ENCODE measurements around the gene UPK1B.

DNA sequence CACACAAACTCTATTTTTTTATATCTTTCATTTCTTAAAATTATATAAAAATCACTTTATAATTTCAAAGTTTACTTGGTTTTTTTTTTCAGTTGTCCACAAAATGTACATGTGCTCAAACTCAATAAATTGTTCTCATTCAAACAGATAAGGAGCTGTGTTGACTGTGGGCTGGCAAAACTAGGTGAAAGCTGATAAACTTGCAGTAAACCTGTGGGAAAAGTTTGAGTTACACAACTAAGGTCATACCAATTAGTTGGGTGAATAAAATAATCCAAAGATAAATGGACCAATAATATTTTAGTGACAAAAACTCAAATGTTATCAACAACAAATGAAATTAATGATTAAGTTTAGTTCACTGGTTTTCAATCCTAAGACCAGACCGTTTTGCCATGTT lies 12.6 kb upstream of the UPK1B start:
- TF ChIP-seq POLR2A (IDR thresholded peaks at IDR 0.05; ENCODE audit: low read depth, low read length) = no peak
- TF ChIP-seq TAF1 (IDR thresholded peaks at IDR 0.05; ENCODE audit: borderline replicate concordance, low read depth, low read length) = no peak

Measured in GM12892 (cell line).